HG03196 (cell line): Measurements from ENCODE around the gene B4GALNT3.

ENCODE experiments used
- ATAC-seq: cut with Tn5 transposase; IDR thresholded peaks from one replicate; pipeline ENCODE4 v1.9.1; 2021; ENCODE audit not compliant: unreplicated experiment

Gene B4GALNT3

GRCh38 chr12:467591-467990 is 7.9 kb downstream of the B4GALNT3 start:
- no peak for ATAC-seq

GRCh38 chr12:468671-469389 is 9.1 kb downstream of the B4GALNT3 start:
- no peak for ATAC-seq

DNA sequence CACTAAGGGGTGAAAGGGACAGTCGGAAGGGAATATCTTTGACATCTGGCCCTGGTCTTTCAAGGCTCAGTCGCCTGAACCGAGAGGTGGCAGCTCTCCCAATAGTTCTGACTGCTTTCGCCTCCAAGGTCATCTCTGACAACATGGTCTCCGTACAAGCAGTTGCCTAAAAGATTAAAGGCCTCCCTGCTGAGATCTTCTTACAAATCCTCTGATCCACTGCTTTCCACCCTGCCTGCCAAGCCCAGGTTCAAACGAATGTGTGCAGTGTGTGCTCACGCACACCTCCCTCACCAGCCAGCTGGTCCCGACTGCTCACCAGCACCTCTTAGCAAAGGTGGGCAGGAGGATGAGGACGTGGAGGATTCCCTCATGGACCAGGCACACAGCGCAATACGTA is 10.4 kb downstream of the B4GALNT3 start:
- no peak for ATAC-seq

- ATAC-seq = no peak
These were observed 13.5 kb downstream of the B4GALNT3 start for GRCh38 chr12:473198-473597.

DNA sequence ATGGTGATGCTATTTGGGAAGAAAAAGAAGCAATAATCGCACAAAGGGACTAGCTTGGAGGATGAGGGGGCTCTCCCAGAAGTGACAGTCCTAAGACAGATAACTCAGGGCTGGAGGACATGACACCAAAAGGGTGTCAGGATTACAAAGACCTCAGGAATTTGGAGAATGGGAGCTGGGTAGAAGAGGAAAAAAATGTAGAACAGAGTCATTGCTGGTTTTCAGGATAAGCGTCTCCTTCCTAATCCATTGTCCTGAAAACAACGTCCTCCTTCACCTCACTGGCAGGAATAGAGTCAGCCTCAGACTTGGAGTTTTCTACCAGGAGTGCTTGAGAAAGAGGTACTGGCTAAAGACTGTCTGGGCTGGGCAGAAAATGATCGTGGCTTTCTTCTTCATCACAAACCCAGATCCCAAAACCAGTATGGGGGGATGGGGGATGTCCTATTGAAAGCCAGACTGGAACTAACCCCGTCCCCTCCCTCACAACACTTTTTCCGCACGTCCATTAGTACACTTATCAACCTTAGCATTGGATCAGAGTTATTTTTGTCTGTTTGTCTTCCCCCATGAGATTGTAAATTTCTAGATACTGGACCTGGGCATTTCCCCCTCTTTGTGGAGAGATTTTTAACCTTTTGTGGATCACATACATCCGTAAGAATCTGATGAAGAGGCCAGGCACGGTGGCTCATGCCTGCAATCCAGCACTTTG is 14.3 kb downstream of the B4GALNT3 start:
- no peak for ATAC-seq

DNA sequence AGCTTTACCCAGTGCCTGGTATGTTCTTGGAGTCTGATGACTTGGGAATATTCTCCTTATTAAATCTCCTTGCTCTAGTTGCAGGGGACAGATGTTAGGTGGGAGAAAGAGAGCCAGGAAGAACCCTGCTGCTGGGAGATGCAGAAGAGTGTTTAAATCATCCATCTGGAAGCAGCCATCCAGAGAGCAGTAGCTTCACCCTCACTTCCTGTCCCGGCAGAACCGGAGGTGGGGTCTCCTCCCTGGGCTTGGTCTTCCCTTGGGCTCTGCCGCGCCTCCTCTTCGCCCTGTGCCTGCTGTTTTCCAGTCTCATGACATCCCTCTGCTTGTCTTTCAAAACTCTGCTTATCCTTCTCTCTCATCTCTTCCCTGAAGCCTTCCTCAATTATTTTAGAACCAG is 15.5 kb downstream of the B4GALNT3 start:
- no peak for ATAC-seq

DNA sequence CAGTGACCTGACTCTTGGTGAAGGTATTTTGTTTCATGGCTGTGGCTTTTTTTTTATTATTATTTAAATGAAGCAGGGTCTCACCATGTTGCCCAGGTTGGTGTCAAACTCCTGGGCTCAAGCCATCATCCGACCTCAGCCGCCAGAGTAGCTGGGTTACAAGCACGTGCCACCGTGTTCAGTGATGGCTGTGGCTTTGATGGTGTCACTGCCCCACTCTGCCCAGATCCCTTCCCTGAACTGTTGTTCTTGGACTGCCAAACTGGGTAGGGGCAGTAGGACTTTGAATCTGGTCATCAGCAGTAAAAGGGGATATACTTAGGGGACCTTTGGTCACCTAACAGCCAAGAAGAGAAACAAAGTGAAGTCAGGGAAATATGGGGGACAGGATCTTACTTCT is 19.4 kb downstream of the B4GALNT3 start:
- no peak for ATAC-seq

DNA sequence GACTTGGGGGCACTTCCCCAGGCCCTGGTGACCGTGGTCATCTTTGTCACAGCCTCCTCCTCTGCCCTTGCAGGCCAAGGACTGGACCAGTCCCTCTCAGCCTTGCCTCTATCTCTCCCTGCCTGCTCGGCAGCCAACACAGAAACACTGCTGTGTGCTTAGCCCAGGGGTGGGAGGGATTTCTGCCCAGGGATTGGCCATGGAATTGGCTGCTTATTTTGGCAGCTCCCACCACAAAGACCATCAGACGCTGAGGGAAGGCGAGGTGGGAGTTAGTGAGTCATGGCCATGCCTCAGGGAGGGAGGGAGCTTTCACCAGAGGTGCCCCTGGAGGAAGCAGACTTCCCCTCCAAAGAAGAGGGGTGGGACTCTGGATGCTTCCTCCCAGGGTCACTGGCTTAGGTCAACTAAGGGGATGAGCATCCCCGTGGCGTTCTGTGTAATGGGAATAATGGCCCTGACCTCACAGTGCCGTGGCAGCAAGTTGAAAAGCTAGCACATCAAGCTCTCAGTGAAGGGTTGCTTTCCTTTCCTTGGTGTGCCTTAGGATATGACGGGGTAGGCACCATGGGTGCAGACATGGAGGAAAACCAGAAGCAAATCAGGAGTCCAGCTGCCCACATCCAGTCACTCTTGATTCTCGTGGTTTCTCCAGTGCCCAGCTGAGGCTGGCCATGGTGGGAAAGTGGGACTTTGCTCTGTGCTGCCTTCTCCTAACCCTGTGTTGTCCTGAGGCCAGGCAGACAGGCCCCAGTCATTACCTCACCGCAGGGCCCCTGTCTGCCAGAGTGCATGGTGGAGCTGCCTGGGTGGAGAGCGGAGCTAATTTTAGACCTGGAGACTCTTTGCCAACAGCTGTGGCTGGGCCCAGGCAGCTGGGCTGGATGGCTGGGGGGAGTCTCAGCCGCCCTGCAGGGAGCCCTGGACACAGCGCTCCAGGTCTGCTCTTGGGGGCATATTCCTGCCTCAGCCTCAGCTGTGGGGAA is 21.4 kb downstream of the B4GALNT3 start:
- no peak for ATAC-seq

DNA sequence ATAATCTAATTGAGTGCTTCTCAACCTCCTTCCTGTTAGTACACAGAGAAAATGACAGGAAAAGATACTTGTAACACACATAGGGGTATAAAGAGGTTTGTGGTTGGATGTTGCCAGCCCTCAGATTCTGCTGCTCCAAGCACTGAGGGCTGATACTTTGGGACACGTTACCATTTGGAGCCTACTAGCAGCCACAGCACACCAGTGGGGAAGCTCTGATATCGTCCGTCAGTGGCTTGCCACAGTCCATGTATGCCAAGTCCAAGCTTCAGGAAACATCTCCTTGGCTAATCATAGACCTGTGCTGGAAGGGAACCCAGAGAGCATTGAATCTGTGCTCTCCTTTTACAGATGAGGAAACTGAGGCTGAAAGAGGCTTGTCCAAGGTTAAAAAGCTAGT is 22.3 kb downstream of the B4GALNT3 start:
- ATAC-seq = no peak

DNA sequence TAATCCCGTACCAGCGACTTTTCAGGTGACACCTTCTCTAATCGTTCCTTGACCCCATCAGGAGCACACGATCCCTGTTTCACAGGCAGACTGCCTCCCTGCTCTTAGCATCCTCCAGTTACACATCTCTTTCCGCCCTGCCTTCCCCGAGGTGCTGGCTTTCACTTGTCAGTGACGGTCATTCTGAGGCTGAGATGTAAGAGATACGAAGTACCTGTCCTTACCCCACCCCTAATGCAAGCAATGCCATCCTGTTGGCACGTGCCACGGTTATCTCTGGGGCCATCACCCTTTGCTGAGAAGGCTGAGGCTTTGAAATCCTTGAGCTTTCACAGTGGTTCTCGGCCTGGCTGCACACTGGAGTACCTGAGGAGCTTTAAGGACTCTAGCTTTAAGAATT is 24.4 kb downstream of the B4GALNT3 start:
- no peak for ATAC-seq

DNA sequence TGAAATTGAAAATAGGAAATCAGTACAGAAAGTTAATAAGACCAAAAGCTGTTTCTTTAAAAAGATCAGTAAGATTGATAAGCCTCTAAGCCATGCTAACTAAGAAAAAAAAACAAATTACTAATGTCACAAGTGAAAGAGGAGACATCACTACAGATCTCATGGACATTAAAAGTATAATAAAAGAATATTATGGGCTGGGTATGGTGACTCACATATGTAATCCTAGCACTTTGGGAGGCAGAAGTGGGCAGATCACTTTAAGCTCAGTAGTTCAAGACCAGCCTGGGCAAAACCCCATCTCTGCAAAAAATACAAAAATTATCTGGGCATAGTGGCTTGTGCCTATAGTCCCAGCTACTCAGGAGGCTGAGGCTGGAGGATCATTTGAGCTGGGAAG is 30.5 kb downstream of the B4GALNT3 start:
- no peak for ATAC-seq

GRCh38 chr12:495466-495865 is 35.7 kb downstream of the B4GALNT3 start:
- ATAC-seq = no peak

DNA sequence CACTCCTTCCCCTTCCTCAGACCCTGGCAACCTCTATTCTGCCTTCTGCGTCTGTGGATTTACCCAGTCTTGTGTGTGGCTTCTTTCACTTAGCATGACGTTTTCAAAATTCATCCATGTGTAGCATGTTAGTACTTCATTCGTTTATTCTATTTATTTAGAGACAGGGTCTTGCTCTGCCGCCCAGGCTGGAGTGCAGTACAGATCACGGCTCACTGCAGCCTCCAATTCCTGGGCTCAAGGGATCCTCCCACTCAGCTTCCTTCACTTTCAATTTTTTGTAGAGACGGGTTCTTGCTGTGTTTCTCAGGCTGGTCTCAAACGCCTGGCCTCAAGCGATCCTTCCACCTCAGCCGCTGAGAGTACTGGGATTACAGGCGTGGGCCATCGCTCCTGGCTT is 37.0 kb downstream of the B4GALNT3 start:
- ATAC-seq = no peak

DNA sequence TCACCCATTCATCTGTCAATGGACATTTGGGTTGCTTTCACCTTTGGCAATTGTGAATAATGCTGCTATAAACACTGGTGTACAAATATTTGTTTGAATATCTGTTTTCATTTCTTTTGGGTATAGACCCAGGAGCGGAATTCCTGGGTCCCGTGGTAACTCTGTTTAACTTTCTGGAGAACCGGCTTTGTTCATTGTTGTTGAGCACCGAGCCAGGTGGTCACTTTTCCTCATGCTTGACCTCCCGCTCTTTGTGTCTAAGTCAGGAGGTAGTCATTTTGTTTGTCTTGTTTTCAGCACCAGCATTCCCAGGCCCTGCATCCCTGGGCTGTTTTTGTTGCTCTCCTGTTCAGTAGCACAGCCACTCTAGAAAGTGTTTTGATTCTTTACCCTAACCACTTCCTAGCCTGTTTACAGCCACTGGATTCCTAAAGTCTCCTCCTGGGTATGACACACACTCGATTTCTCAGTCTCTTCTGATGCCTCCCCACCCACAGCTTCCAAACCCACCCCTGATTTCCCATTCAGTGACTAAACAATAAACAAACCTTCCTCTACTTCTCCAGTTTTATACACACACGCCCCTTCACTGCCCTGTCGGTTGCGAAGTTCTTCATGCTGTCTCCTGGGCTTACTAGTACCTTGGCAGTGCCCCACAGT is 37.9 kb downstream of the B4GALNT3 start:
- no peak for ATAC-seq

GRCh38 chr12:499837-500458 is 40.2 kb downstream of the B4GALNT3 start:
- ATAC-seq = no peak

GRCh38 chr12:501722-502447 is 42.1 kb downstream of the B4GALNT3 start:
- ATAC-seq = no peak

- ATAC-seq = no peak
These were observed 43.5 kb downstream of the B4GALNT3 start for GRCh38 chr12:503111-503761.

DNA sequence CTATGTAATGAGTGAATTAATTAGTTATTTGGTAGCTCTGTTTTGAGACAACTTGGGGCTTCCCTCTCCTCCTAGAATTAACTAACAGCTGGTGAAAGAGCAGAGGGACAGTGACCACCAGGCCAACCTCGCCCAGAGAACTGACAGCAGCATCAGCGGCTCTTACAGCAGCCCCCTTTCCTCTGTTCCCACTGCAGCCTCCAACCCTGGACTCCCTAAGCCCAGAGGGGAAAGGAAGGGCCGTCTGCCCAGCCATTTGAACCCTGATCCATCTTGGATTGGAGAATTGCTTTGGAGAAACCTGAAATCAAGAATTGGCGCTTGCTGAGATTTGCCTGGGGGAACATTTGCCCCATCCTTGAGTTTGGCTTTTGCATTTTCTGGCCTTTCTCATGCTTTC is 45.5 kb downstream of the B4GALNT3 start:
- ATAC-seq = no peak

GRCh38 chr12:507391-507796 is 47.7 kb downstream of the B4GALNT3 start:
- no peak for ATAC-seq
